HepG2 (cell line): ENCODE results near the gene SPTBN2. TPM values are rescaled to one million over a fixed set of nuclear protein-coding genes. Genes with fewer than 3 reads are reported as not detected.

ENCODE experiments used
- ATAC-seq: fragments of 200-7000 bp; cut with Tn5 transposase; 3 replicates; pipeline ENCODE4 v1.9.1; 2020; ENCODE audit warnings: mild to moderate bottlenecking, moderate library complexity
- BruUV-seq: library from RNA; stranded (reverse); fragments of 400-500 nt; replicated peaks from 2 replicates; lab custom pipeline; 2021; lab: Mats Ljungman, UMichigan
- CTCF ChIA-PET: fragments of 300-600 bp; formaldehyde crosslinking; extraction: SDS; loops from one replicate; lab custom pipeline; 2021; ENCODE audit warnings: low total read pairs, inconsistent platforms, low intra/inter-chr PET ratio; lab: Yijun Ruan, JAX
- POLR2A ChIA-PET: fragments of 350-600 bp; sonication (Branson Sonifier 250); formaldehyde crosslinking; loops from one replicate; lab custom pipeline; 2020; ENCODE audit warnings: antibody characterized with exemption, inconsistent platforms; lab: Yijun Ruan, JAX
- DNase-seq: peaks from one replicate; pipeline ENCODE4 v3.0.0-alpha.2; 2015; ENCODE audit warnings: low spot score
- FAIRE-seq: peaks from 3 replicates; lab custom pipeline; 2011; peaks lifted over from hg19 to GRCh38; lab: Jason Lieb, UNC
- H2AFZ ChIP-seq: one replicate; pipeline ENCODE4 v1.6.1; 2011; ENCODE audit warnings: low read length, inconsistent platforms
- H3K27ac ChIP-seq: fragments of 300-600 bp; 3 replicates; pipeline ENCODE4 v1.8.0; 2011; ENCODE audit warnings: mixed run types, mild to moderate bottlenecking, mixed read lengths, low read length, inconsistent platforms; ENCODE audit not compliant: insufficient read depth; ENCODE audit errors: extremely low read length
- H3K27me3 ChIP-seq, 2 experiments: fragments of 200-600 bp in 1 of 2; 2 replicates in 1 of 2; 3 replicates in 1 of 2; pipeline versions ENCODE4 v1.6.0 to v1.8.0; 2011; ENCODE audit warnings: low read length in 2 of 2, mild to moderate bottlenecking in 2 of 2, moderate library complexity in 2 of 2, inconsistent platforms in 1 of 2; ENCODE audit not compliant: insufficient read depth in 2 of 2, control insufficient read depth in 1 of 2
- H3K36me3 ChIP-seq, 2 experiments: fragments of 200-600 bp in 1 of 2; replicated peaks in 1 of 2; 2 replicates in 1 of 2; 3 replicates in 1 of 2; pipeline versions ENCODE4 v1.5.1 to v1.8.0; 2011; ENCODE audit warnings: low read length in 2 of 2, inconsistent platforms in 1 of 2; ENCODE audit not compliant: insufficient read depth in 2 of 2, control insufficient read depth in 1 of 2
- H3K4me1 ChIP-seq: 2 replicates; pipeline ENCODE4 v1.5.1; 2012; ENCODE audit warnings: low read length, inconsistent platforms; ENCODE audit not compliant: insufficient read depth
- H3K4me2 ChIP-seq: 2 replicates; pipeline ENCODE4 v1.6.0; 2011; ENCODE audit warnings: low read depth, low read length, inconsistent platforms
- H3K4me3 ChIP-seq, 3 experiments: fragments of 200-600 bp in 1 of 3; sonication (generic), shearing (Covaris generic) in 1 of 3; replicated peaks in 1 of 3; 2 replicates each; pipeline ENCODE4 v1.5.1; 2011 to 2016; ENCODE audit warnings: low read length in 3 of 3, inconsistent platforms in 2 of 3, low read depth in 2 of 3, mild to moderate bottlenecking in 2 of 3, control low read depth in 1 of 3, mixed read lengths in 1 of 3; ENCODE audit not compliant: insufficient read depth in 1 of 3
- H3K79me2 ChIP-seq: one replicate; pipeline ENCODE4 v1.6.1; 2011; ENCODE audit warnings: low read length, inconsistent platforms; ENCODE audit not compliant: insufficient read depth
- H3K9ac ChIP-seq: 2 replicates; pipeline ENCODE4 v1.6.0; 2011; ENCODE audit warnings: mild to moderate bottlenecking, low read depth, low read length, inconsistent platforms; ENCODE audit not compliant: insufficient read depth
- H3K9me3 ChIP-seq: 2 replicates; pipeline ENCODE4 v1.5.1; 2012; ENCODE audit warnings: mild to moderate bottlenecking, low read length
- H4K20me1 ChIP-seq: 2 replicates; pipeline ENCODE4 v1.6.0; 2011; ENCODE audit warnings: inconsistent platforms, mild to moderate bottlenecking, low read length, moderate library complexity; ENCODE audit not compliant: insufficient read depth
- AKAP8 ChIP-seq: sonication (generic); formaldehyde crosslinking; IDR thresholded peaks from 2 replicates; pipeline ENCODE4 v1.5.1; 2020; ENCODE audit warnings: mild to moderate bottlenecking, missing genetic modification reagents
- HOXA9 ChIP-seq: sonication (generic); formaldehyde crosslinking; IDR thresholded peaks from 2 replicates; pipeline ENCODE4 v1.8.1; 2022; ENCODE audit warnings: missing genetic modification reagents, mild to moderate bottlenecking, moderate library complexity, borderline replicate concordance
- JARID2 ChIP-seq: sonication (generic); formaldehyde crosslinking; IDR thresholded peaks from 2 replicates; pipeline ENCODE4 v1.8.1; 2023; ENCODE audit warnings: missing genetic modification reagents, inconsistent platforms; ENCODE audit not compliant: insufficient replicate concordance
- POGK ChIP-seq: sonication (generic); formaldehyde crosslinking; conservative IDR thresholded peaks from 2 replicates; pipeline ENCODE4 v1.8.0; 2022; ENCODE audit warnings: mild to moderate bottlenecking, moderate library complexity, missing genetic modification reagents
- SKIL ChIP-seq: sonication (generic); formaldehyde crosslinking; IDR thresholded peaks from 2 replicates; pipeline ENCODE4 v1.8.0; 2022; ENCODE audit warnings: missing genetic modification reagents, mild to moderate bottlenecking, moderate library complexity, borderline replicate concordance
- SRSF4 ChIP-seq: fragments of 200-400 bp; formaldehyde crosslinking; IDR thresholded peaks from one replicate; pipeline ENCODE4 v1.6.1; 2018; ENCODE audit warnings: mild to moderate bottlenecking, low read depth, low read length, moderate library complexity; ENCODE audit not compliant: poor library complexity, severe bottlenecking
- USF2 ChIP-seq, 2 experiments: sonication (generic) in 1 of 2; formaldehyde crosslinking in 1 of 2; IDR thresholded peaks; 2 replicates each; pipeline versions ENCODE4 v1.5.1 to v1.6.1; 2011 to 2020; ENCODE audit warnings: borderline replicate concordance in 1 of 2, low read depth in 1 of 2, low read length in 1 of 2, mild to moderate bottlenecking in 1 of 2, missing genetic modification reagents in 1 of 2, moderate library complexity in 1 of 2
- ZBTB7A ChIP-seq: sonication (generic); formaldehyde crosslinking; IDR thresholded peaks from 2 replicates; pipeline ENCODE4 v1.8.0; 2022; ENCODE audit warnings: mild to moderate bottlenecking, missing genetic modification reagents
- ZNF207 ChIP-seq: fragments of 450-650 bp; IDR thresholded peaks from 2 replicates; pipeline ENCODE4 v1.6.1; 2016; ENCODE audit warnings: antibody characterized with exemption, borderline replicate concordance
- ZNF550 ChIP-seq: sonication (generic); formaldehyde crosslinking; IDR thresholded peaks from 2 replicates; pipeline ENCODE4 v1.4.0; 2020; ENCODE audit warnings: mild to moderate bottlenecking, missing genetic modification reagents, borderline replicate concordance
- WGBS: methylation state at CpG from one replicate; pipeline ENCODE4 v1.1.6; 2017; ENCODE audit warnings: low lambda C conversion rate; 5-methylcytosine and 5-hydroxymethylcytosine counted together
- in situ Hi-C: cut with HindIII; loops from 2 replicates; pipeline ENCODE4 v1.10.0; 2017; ENCODE audit warnings: low pct_unique_long_range_greater_than_20kb; ENCODE audit not compliant: extremely low pct_ligation_motif_present
- intact Hi-C: fragments of 100-400 bp; cut with micrococcal nuclease; formaldehyde crosslinking; loops from one replicate; pipeline ENCODE4 v1.10.0; 2022; ENCODE audit not compliant: unreplicated experiment
- polyA plus RNA-seq, 8 experiments: library from polyadenylated mRNA; depleted of rRNA in 3 of 8; stranded (reverse) in 7 of 8; unstranded in 1 of 8; fragments of >200 nt; fragmentation: Illumina TruSeq in 4 of 8; extraction: Trizol in 4 of 8; gene quantifications; 2 replicates each; pipeline versions ENCODE4 v1.2.1 to v1.2.3, GENCODE V29; 2011 to 2016; ENCODE audit warnings: low read depth in 4 of 8, missing spikeins in 1 of 8, mixed read lengths in 1 of 8; ENCODE audit not compliant: insufficient read depth in 1 of 8
- total RNA-seq, 5 experiments: library from RNA; depleted of rRNA; stranded (reverse); fragments of >200 nt; fragmentation: Illumina TruSeq; extraction: Trizol; gene quantifications; 2 replicates each; pipeline ENCODE4 v1.2.3, GENCODE V29; 2016; ENCODE audit warnings: low read depth in 1 of 5

Gene SPTBN2
- total and polyA plus RNA-seq, 2 of the 13 experiments (the other 11 are each of a cell fraction or from before 2014, with no cell fraction given): 0.65 to 4.0 TPM

- CTCF ChIA-PET: no interaction called here
Observed at GRCh38 chr11:66705587-66706335, 23.3 kb downstream of the SPTBN2 start.

More at GRCh38 chr11:66705587-66706335, 23.3 kb downstream of the SPTBN2 start:
- Histone ChIP-seq H3K4me3 (no peak overlapping the region), H3K27me3 (no peaks in the 10 kb centered on the region; a peak in 1 of 5 replicates), H3K36me3 (no peaks in the 10 kb centered on the region), H3K79me2 (no peaks in the 10 kb centered on the region), H2AFZ (no peak overlapping the region), H3K4me2 (no peak overlapping the region), H4K20me1 (no peaks in the 10 kb centered on the region), H3K4me1 (peaks cover 13% of the 10 kb centered on the region), H3K27ac (no peak overlapping the region), H3K9ac (no peak overlapping the region), H3K9me3 (no peaks in the 10 kb centered on the region)
- DNase-seq (no peak), FAIRE-seq (no peak), ATAC-seq (no peak)
- intact Hi-C loops: no loop called here
- BruUV-seq: no TSS peak
- POLR2A ChIA-PET: no interaction called here
- 97% methylated on average over 20 of the region's 26 CpGs for WGBS
- TF ChIP-seq JARID2: no peak
- no peak for TF ChIP-seq HOXA9 (CRISPR knock-in tag)
- no peak for TF ChIP-seq SKIL (CRISPR knock-in tag)
- TF ChIP-seq SRSF4: no peak
- no peak for TF ChIP-seq ZNF550 (CRISPR knock-in tag)
- TF ChIP-seq USF2 (IDR thresholded peaks at IDR 0.05; ENCODE audit: low read depth, low read length): no peak
- no peak for TF ChIP-seq USF2 (CRISPR knock-in tag; IDR thresholded peaks at IDR 0.05; ENCODE audit: borderline replicate concordance)
- TF ChIP-seq ZBTB7A (CRISPR knock-in tag): no peak
- no peak for TF ChIP-seq ZNF207
- no peak for TF ChIP-seq POGK (CRISPR knock-in tag)
- no peak for TF ChIP-seq AKAP8 (CRISPR knock-in tag)
- in situ Hi-C loops: no loop called here
